Thoracic aorta (tissue), 2 donors: ENCODE data around the gene CDK4. TPM values are rescaled to one million over a fixed set of nuclear protein-coding genes. Genes with fewer than 3 reads are reported as not detected.

Experiments used
- ATAC-seq: fragments of 150-250 bp; one replicate; pipeline ENCODE4 v1.8.0; 2017; ENCODE audit warnings: low read depth; ENCODE audit not compliant: insufficient number of reproducible peaks, low FRiP score
- DNase-seq: peaks from one replicate; pipeline ENCODE4 v3.0.0-alpha.2; 2020; ENCODE audit warnings: low spot score
- H3K27ac ChIP-seq, 2 donors: fragments of 200-600 bp; sonication (generic); 1 replicate in 1 of 2; 2 replicates in 1 of 2; pipeline ENCODE4 v1.5.1; 2016; ENCODE audit warnings: mild to moderate bottlenecking in 2 of 2, moderate library complexity in 2 of 2
- H3K27me3 ChIP-seq: fragments of 200-600 bp; sonication (generic); replicated peaks from 2 replicates; pipeline ENCODE4 v1.6.0; 2016; ENCODE audit warnings: mild to moderate bottlenecking; ENCODE audit not compliant: insufficient read depth
- H3K36me3 ChIP-seq: fragments of 200-600 bp; sonication (generic); one replicate; pipeline ENCODE4 v1.5.1; 2016
- H3K4me1 ChIP-seq, 2 donors: fragments of 200-600 bp; sonication (generic); 1 replicate in 1 of 2; 2 replicates in 1 of 2; pipeline versions ENCODE4 v1.5.1 to v1.6.0; 2016; ENCODE audit warnings: low read depth in 2 of 2, mild to moderate bottlenecking in 1 of 2; ENCODE audit not compliant: control insufficient read depth in 1 of 2
- H3K4me3 ChIP-seq: fragments of 200-600 bp; sonication (generic); 2 replicates; pipeline ENCODE4 v1.5.1; 2016; ENCODE audit warnings: mild to moderate bottlenecking
- H3K9me3 ChIP-seq: fragments of 200-600 bp; sonication (generic); 2 replicates; pipeline ENCODE4 v1.5.1; 2016
- CTCF ChIP-seq: fragments of 200-600 bp; sonication (generic); IDR thresholded peaks from one replicate; pipeline ENCODE4 v1.5.1; 2019; ENCODE audit warnings: antibody characterized with exemption
- total RNA-seq, 2 donors: library from RNA; depleted of rRNA; stranded (reverse); fragments of >200 nt; gene quantifications; one replicate each; pipeline versions ENCODE4 v1.1.0 to v1.2.3, GENCODE V29; 2016

The CDK4 gene
- total RNA-seq, 2 donors from 2014 or later: 52.3 to 72.8 TPM

- ATAC-seq (no peak), DNase-seq (no peak)
- H3K27ac ChIP-seq: no peak overlapping the region
- H3K4me3 ChIP-seq: no peak overlapping the region
- H3K27me3 ChIP-seq: no peaks in the 10 kb centered on the region
- no peak for TF ChIP-seq CTCF
- peaks cover 14% of the 10 kb centered on the region for H3K36me3 ChIP-seq
- H3K4me1 ChIP-seq: peaks cover 15 to 23% of the 10 kb centered on the region in 2 donors
- H3K9me3 ChIP-seq: no peaks in the 10 kb centered on the region
Measured at GRCh38 chr12:57760347-57760982, 8.4 kb upstream of the CDK4 start.

GRCh38 chr12:57759360-57759980 lies 7.4 kb upstream of the CDK4 start:
- H3K36me3 ChIP-seq: peaks cover 14% of the 10 kb centered on the region
- TF ChIP-seq CTCF: no peak
- no peaks in the 10 kb centered on the region for H3K27me3 ChIP-seq

GRCh38 chr12:57758552-57759359 lies 6.6 kb upstream of the CDK4 start:
- Histone ChIP-seq H3K4me1 (peaks cover 12 to 17% of the 10 kb centered on the region in 2 donors), H3K4me3 (no peak overlapping the region), H3K36me3 (peaks cover 14% of the 10 kb centered on the region), H3K27me3 (no peaks in the 10 kb centered on the region), H3K27ac (no peak overlapping the region), H3K9me3 (no peaks in the 10 kb centered on the region)
- TF ChIP-seq CTCF: no peak
- ATAC-seq (no peak), DNase-seq (no peak)

More at GRCh38 chr12:57759360-57759980, 7.4 kb upstream of the CDK4 start:
- DNase-seq: no peak
- no peak overlapping the region for H3K27ac ChIP-seq
- H3K4me1 ChIP-seq: peaks cover 10 to 15% of the 10 kb centered on the region in 2 donors
- no peaks in the 10 kb centered on the region for H3K9me3 ChIP-seq
- ATAC-seq: no peak
- H3K4me3 ChIP-seq: no peak overlapping the region

- TF ChIP-seq CTCF: no peak
- DNase-seq: no peak
Measured at GRCh38 chr12:57757771-57758170, 5.7 kb upstream of the CDK4 start.

More at GRCh38 chr12:57757771-57758170, 5.7 kb upstream of the CDK4 start:
- Histone ChIP-seq H3K4me3 (no peak overlapping the region), H3K27me3 (no peaks in the 10 kb centered on the region), H3K27ac (no peak overlapping the region), H3K4me1 (peaks cover 15 to 20% of the 10 kb centered on the region in 2 donors), H3K36me3 (peaks cover 14% of the 10 kb centered on the region), H3K9me3 (no peaks in the 10 kb centered on the region)
- ATAC-seq: no peak
